HG02610 (cell line): Measurements from ENCODE around the gene DENND1A.
"Not testable (repeated sequence)": the region's sequence is repeated elsewhere in the genome, so short reads cannot be mapped to it uniquely, and the experiment has no call there.

Experiments
- ATAC-seq: cut with Tn5 transposase; IDR thresholded peaks from one replicate; pipeline ENCODE4 v1.9.1; 2021; ENCODE audit warnings: mild to moderate bottlenecking, moderate library complexity; ENCODE audit not compliant: unreplicated experiment

Gene DENND1A

GRCh38 chr9:123947326-123947725 lies 17.4 kb upstream of the DENND1A start:
- no peak for ATAC-seq

GRCh38 chr9:123946101-123946821 lies 16.3 kb upstream of the DENND1A start:
- ATAC-seq: no peak

DNA sequence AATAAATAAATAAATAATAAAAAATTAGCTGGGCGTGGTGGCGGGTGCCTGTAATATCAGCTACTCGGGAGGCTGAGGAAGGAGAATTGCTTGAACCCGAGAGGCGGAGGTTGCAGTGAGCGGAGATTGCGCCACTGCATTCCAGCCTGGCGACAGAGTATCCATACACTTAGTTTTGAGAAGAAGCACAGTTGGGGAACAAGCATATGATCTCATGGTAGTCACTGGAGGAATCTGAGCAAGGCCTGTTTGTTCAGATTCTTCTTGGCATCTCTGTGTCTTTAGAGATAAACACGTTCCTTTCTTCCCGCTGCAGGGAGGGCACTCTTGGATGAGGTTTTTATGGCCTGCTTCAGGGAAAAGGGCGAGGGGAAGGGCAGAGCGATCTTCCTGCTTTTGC lies 15.6 kb upstream of the DENND1A start:
- no peak for ATAC-seq

GRCh38 chr9:123944464-123944863 lies 14.5 kb upstream of the DENND1A start:
- ATAC-seq: not testable (repeated sequence)

DNA sequence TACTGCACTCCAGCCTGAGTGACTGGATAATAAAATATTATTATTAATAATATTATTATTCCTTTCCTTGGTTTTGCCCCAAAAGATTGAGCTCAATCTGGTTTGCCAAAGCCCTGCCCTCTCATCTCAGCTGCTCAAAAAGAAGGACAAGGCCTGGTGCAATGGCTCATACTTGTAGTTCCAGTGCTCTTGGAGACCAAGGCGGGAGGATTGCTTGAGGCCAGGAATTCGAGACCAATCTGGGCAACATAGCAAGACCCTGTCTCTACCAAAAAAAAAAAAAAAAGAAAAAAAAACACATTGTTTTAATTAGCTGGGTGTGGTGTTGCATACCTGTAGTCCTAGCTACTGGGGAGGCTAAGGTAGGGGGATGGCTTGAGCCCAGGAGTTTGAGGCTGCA lies 13.7 kb upstream of the DENND1A start:
- no peak for ATAC-seq

DNA sequence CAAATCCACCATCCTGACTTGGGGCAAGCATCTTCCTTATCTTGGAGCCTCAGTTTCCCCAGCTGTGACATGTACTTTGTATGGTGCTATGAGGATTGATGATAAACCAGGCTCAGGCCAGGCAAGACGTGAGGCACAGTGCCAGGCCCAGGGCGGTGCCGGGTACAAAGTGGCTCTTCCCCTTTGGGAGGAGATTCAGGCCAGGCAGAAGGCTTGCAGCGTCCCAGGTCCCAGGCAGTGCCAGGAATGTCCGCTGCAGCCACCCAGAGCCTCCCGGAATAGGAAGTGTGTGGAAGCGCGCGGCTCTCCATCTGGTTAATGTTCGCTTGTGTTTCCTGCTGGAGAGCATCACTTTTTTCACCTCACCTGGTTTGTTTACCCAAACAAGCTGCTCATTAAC lies 12.6 kb upstream of the DENND1A start:
- no peak for ATAC-seq

DNA sequence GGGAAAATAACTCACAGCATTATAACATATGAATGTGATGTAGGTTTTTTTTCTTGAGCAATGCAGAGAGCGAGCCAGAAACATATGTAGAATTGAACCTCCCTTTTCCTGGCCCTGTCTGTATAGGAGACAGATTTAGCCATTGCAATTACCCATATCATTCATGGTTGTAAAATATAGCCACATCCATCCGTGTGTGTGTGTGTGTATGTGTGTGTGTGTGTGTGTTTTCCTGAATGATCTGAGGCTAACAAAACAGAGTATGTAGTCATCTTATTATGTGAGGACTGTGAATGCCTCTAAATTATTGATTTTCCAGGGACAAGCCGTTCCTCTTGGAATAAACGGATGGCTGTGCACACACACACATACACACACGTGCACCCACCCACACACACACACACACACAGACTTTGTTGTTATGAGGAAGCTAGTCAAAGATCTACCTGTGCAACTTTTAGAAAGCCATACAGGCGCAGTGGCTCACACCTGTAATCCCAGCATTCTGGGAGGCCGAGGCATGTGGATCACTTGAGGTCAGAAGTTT lies 11.7 kb upstream of the DENND1A start:
- no peak for ATAC-seq

DNA sequence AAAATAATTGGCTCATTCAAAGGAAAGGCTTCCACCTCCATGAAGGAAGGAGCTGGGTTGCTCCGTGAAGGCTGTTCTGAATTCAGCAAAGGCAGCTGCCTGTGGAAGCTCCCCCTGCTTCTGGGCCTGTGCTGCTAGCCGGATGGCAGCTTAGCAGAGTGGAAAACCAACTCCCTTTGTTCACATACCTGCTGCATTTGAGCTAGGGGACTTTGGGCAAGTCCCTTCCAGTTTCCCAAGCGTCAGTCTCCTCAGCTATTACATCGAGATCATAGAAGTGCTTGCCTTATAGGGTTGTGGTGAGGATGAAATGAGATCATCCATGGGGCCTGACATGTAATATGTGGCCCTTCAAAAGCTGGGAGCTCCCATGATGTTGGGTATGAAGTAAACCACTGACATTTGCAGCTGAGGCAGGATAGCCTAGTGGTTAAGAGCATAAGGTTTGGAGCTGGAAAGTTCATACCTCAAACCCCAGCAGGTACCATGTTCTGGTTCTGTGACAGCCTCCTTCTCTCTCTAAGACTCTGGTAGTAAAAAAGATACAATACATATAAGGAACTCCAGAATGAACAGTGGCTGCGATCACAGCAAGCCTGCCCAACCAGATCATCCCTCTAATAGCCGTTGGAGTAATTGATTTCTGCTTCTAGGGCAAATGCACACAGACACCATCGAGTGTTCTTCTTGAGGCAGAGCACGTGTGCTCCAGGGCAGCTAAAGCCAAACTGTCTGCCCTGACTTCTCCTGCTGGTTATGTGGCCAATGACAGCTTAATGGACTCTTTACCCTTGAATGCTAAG lies 11.0 kb upstream of the DENND1A start:
- peak; percentile 91 for ATAC-seq

GRCh38 chr9:123938401-123938800 lies 8.5 kb upstream of the DENND1A start:
- ATAC-seq: no peak

DNA sequence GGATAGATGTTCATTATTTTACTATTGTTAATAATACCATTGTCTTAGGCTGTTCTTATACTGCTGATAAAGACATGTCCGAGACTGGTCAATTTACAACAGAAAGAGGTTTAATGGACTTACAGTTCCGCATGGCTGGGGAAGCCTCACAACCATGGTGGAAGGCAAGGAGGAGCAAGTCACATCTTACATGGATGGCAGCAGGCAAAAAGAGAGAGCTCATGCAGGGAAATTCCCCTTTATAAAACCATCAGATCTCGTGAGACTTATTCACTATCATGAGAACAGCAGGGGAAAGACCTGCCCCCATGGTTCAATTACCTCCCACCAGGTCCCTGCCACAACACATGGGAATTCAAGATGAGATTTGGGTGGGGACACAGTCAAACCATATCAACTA lies 6.6 kb upstream of the DENND1A start:
- ATAC-seq: not testable (repeated sequence)

- ATAC-seq: no peak
Measured at GRCh38 chr9:123933440-123934212, 3.7 kb upstream of the DENND1A start.

- peak; percentile 7 for ATAC-seq
Measured at GRCh38 chr9:123929177-123929869, 603 bp downstream of the DENND1A start.

GRCh38 chr9:123928533-123929176 lies 1.3 kb downstream of the DENND1A start:
- no peak for ATAC-seq

DNA sequence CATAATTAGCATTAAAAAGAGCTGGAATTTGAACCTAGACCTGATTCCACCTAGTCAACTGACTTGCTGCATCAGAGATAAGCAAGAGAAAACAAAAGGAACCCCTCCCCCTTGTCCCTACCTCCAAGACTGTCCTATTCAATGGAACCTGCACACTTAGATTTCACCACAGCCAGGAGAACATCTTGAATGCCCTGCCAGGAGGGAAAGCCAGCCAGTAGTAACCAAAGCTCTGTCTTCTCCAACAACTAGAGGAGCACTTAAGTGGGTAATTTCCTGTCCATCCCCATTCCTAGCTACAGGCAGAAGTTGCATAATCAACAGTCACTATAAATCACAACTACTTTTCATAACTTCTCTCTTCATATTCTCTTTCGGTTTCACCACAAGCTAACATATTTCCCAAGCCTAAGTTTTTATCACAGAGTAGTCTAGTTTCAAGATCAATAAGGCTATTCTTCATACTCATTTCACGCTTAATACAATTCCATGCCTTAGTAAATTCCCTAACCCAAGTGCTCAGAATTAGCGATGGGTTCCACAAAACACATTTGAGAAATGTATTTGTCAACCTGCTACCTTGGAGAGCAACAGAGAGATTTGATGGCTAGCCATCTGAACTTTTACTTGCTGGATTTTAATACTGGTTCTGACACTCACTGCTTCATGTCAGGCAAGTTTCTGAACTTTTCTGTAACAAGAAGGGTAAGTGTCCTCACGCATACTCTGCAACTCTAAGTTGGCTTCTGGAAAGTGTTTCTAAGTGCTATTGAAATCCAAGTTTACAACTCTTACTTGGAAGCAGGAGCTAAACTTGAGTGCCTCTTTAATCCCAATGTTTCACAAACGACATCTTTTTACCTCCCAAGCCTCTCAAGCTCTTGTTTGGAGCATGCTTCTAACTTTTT lies 2.0 kb downstream of the DENND1A start:
- ATAC-seq: peak; percentile 42

DNA sequence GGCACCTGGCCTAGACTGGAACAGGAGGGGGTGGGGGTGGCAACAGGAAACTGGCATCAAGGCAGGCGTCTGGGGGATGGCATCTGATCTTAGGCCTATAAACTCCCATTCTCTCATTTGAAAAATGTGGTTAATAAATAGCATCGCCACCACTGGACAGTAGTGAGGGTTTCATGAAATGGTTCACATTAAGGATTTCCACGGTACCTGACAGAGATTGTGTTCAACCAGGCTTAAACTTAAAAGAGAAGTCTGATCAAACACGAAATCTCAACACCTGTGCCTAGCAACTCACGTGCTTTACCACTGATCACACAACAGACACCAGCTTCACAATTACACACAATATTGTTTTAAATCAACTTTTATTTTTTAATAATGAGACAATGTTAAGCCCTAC lies 3.0 kb downstream of the DENND1A start:
- ATAC-seq: no peak

DNA sequence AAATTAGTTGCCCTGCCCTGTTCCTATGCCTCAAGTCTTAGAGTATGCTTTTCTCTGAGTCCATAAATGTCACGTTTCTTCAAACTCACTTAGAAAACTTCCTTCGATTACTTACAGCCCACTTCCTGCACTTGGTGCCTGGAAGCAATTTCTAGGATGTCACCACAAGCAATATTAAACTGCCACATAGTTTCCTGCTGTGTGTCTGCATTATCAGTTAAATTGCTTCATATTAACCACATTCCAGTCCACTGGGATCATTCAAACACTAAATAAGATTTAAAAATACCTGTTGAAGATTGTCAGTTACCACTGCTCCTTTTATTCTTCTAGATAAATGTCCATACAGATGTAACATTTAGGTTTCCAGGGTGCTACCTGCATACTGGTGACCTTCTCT lies 4.1 kb downstream of the DENND1A start:
- ATAC-seq: no peak

DNA sequence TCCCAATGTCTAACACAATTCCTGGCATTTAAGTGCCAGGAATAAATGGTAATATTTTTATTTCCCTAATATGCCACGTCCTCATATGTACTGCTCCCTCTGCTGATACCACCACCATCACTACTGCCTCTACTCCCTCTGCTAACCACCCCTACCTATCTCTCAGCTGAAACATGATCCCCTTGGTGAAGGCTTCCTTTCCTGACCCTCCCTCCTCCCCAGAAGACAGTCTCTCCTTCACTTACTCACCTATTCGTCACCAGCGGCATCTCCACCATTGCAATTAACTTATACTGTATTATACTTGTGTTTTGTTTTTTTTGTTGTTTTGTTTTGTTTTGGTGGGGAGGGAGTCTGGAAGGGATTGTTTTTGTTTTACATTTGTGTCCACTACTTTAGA lies 4.8 kb downstream of the DENND1A start:
- no peak for ATAC-seq

GRCh38 chr9:123924727-123925126 lies 5.2 kb downstream of the DENND1A start:
- ATAC-seq: no peak

DNA sequence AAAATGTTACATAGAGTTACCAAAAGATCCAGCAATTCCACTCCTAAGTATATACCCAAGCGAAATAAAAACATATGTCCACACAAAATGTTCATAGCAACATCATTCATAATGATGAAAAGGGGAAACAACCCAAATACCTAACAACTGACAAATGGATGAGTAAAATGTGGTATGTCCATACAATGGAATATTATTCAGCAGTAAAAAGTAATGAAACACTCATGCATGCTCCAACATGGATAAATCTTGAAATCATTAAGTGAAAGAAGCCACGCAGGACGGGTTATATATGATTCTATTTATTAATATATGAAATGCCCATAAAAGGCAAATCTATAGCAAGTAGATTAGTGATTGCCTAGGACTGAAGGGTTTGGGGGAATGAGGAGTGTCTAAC lies 6.0 kb downstream of the DENND1A start:
- ATAC-seq: no peak
